A549 (cell line): ENCODE results near the gene ADD1. TPM values are rescaled to one million over a fixed set of nuclear protein-coding genes. Genes with fewer than 3 reads are reported as not detected.

ENCODE experiments used
- ATAC-seq, 2 experiments: fragments of 200-7000 bp in 1 of 2; fragments of >200 bp in 1 of 2; cut with Nextera tagmentation in 1 of 2; cut with Tn5 transposase in 1 of 2; 3 replicates each; pipeline versions ENCODE4 v1.8.0 to v1.9.1; 2018 to 2020; ENCODE audit warnings: mild to moderate bottlenecking in 1 of 2, moderate library complexity in 1 of 2
- CTCF ChIA-PET: fragments of 300-600 bp; sonication (Branson Sonifier 250); formaldehyde crosslinking; extraction: SDS; loops from one replicate; lab custom pipeline; 2021; ENCODE audit warnings: antibody characterized with exemption, inconsistent platforms; lab: Yijun Ruan, JAX
- POLR2A ChIA-PET: fragments of 350-600 bp; formaldehyde crosslinking; extraction: SDS; loops from one replicate; lab custom pipeline; 2021; ENCODE audit warnings: antibody characterized with exemption, inconsistent platforms; lab: Yijun Ruan, JAX
- DNase-seq, 2 experiments: peaks; one replicate each; pipeline versions ENCODE4 v3.0.0 to v3.0.0-alpha.2; 2011 to 2016; ENCODE audit warnings: low read depth in 1 of 2, low spot score in 1 of 2
- FAIRE-seq: peaks from 2 replicates; lab custom pipeline; 2011; peaks lifted over from hg19 to GRCh38; lab: Jason Lieb, UNC
- H3K27ac ChIP-seq, 2 experiments: fragments of >200 bp; sonication (Bioruptor Twin); formaldehyde crosslinking; 3 replicates each; pipeline ENCODE4 v1.5.1; 2016 to 2017
- H3K4me1 ChIP-seq: fragments of >200 bp; sonication (Bioruptor Twin); formaldehyde crosslinking; 3 replicates; pipeline ENCODE4 v1.6.1; 2016
- H3K4me2 ChIP-seq: fragments of >200 bp; sonication (Bioruptor Twin); formaldehyde crosslinking; 3 replicates; pipeline ENCODE4 v1.6.1; 2016
- H3K4me3 ChIP-seq: fragments of >200 bp; sonication (Bioruptor Twin); formaldehyde crosslinking; 3 replicates; pipeline ENCODE4 v1.5.1; 2016
- H3K9me3 ChIP-seq: fragments of >200 bp; sonication (Bioruptor Twin); formaldehyde crosslinking; 3 replicates; pipeline ENCODE4 v1.6.1; 2016
- BHLHE40 ChIP-seq: IDR thresholded peaks from 2 replicates; pipeline ENCODE4 v1.6.1; 2012; ENCODE audit warnings: low read depth, low read length, inconsistent platforms
- CHD2 ChIP-seq: fragments of 150-350 bp; IDR thresholded peaks from 2 replicates; pipeline ENCODE4 v1.6.1; 2014; ENCODE audit warnings: low read length; ENCODE audit not compliant: partially characterized antibody
- HDAC2 ChIP-seq: fragments of 200-600 bp; sonication (generic); IDR thresholded peaks from 2 replicates; pipeline ENCODE4 v1.6.1; 2016
- HEYL ChIP-seq: fragments of 250-450 bp; sonication (Bioruptor Pico); IDR thresholded peaks from 2 replicates; pipeline ENCODE4 v1.8.0; 2021; ENCODE audit warnings: mild to moderate bottlenecking, moderate library complexity
- HOXB13 ChIP-seq: fragments of 250-450 bp; sonication (Bioruptor Pico); IDR thresholded peaks from 2 replicates; pipeline ENCODE4 v1.5.0; 2020; ENCODE audit warnings: low read depth, mild to moderate bottlenecking, moderate library complexity
- JUN ChIP-seq, 2 experiments: fragments of >200 bp; sonication (Bioruptor Twin); formaldehyde crosslinking; IDR thresholded peaks; 2 replicates in 1 of 2; 3 replicates in 1 of 2; pipeline ENCODE4 v1.6.1; 2016 to 2017
- MAFK ChIP-seq: fragments of 450-650 bp; IDR thresholded peaks from 2 replicates; pipeline ENCODE4 v1.6.1; 2014; ENCODE audit not compliant: partially characterized antibody
- MAZ ChIP-seq: fragments of 150-350 bp; IDR thresholded peaks from 2 replicates; pipeline ENCODE4 v1.6.1; 2014; ENCODE audit warnings: antibody characterized with exemption, low read depth, low read length, borderline replicate concordance
- NPAS2 ChIP-seq: fragments of 250-450 bp; sonication (Bioruptor Pico); IDR thresholded peaks from 2 replicates; pipeline ENCODE4 v1.8.0; 2022; ENCODE audit warnings: mild to moderate bottlenecking, moderate library complexity, borderline replicate concordance
- NR3C1 ChIP-seq: fragments of >200 bp; sonication (Bioruptor Twin); formaldehyde crosslinking; IDR thresholded peaks from 3 replicates; pipeline ENCODE4 v1.6.1; 2017
- PHF8 ChIP-seq: fragments of 200-600 bp; sonication (generic); IDR thresholded peaks from 2 replicates; pipeline ENCODE4 v1.6.1; 2016; ENCODE audit warnings: low read depth, mild to moderate bottlenecking, antibody characterized with exemption, moderate library complexity, borderline replicate concordance
- POLR2A ChIP-seq: IDR thresholded peaks from 2 replicates; pipeline ENCODE4 v1.6.1; 2012; ENCODE audit warnings: mild to moderate bottlenecking, low read length
- RARB ChIP-seq: fragments of 250-450 bp; sonication (Bioruptor Pico); IDR thresholded peaks from 2 replicates; pipeline ENCODE4 v1.8.0; 2021; ENCODE audit warnings: mild to moderate bottlenecking, moderate library complexity
- RNF2 ChIP-seq: fragments of 200-600 bp; sonication (generic); IDR thresholded peaks from 2 replicates; pipeline ENCODE4 v1.6.1; 2016; ENCODE audit warnings: low read depth, mild to moderate bottlenecking, antibody characterized with exemption, moderate library complexity, borderline replicate concordance
- ZSCAN20 ChIP-seq: fragments of 250-450 bp; sonication (Bioruptor Pico); IDR thresholded peaks from 2 replicates; pipeline ENCODE4 v1.8.0; 2022; ENCODE audit warnings: mild to moderate bottlenecking, moderate library complexity
- WGBS: methylation state at CpG from one replicate; pipeline ENCODE4 v1.1.6; 2017; ENCODE audit errors: missing lambda C conversion rate; 5-methylcytosine and 5-hydroxymethylcytosine counted together
- polyA minus RNA-seq: library from RNA; depleted of rRNA, polyadenylated mRNA; stranded (reverse); fragments of >200 nt; gene quantifications from 2 replicates; pipeline ENCODE4 v1.2.3, GENCODE V29; 2011; rRNA and poly(A)+ RNA removed
- polyA plus RNA-seq, 4 experiments: library from polyadenylated mRNA; depleted of rRNA in 3 of 4; stranded (reverse); fragments of >200 nt; fragmentation: RNase III in 1 of 4; extraction: RNeasy Plus Mini Kit Qiagen cat#74134 plus additional on column Dnase treatment in 1 of 4; gene quantifications; 2 replicates in 3 of 4; 3 replicates in 1 of 4; pipeline ENCODE4 v1.2.3, GENCODE V29; 2011 to 2017
- TF ChIP-seq, protein P1 (sequence below): fragments of >200 bp; sonication (Bioruptor Twin); formaldehyde crosslinking; IDR thresholded peaks from 3 replicates; pipeline ENCODE4 v1.6.1; 2016
- TF ChIP-seq, protein P2 (sequence below): IDR thresholded peaks from 2 replicates; pipeline ENCODE4 v1.6.1; 2012
- TF ChIP-seq, protein P3 (sequence below): fragments of 250-450 bp; sonication (Bioruptor Pico); IDR thresholded peaks from 2 replicates; pipeline ENCODE4 v1.5.0; 2021; ENCODE audit warnings: mild to moderate bottlenecking, moderate library complexity, borderline replicate concordance
- TF ChIP-seq, protein P4 (sequence below): fragments of >200 bp; sonication (Bioruptor Twin); formaldehyde crosslinking; IDR thresholded peaks from 3 replicates; pipeline ENCODE4 v1.5.1; 2016

The ADD1 gene, protein sequence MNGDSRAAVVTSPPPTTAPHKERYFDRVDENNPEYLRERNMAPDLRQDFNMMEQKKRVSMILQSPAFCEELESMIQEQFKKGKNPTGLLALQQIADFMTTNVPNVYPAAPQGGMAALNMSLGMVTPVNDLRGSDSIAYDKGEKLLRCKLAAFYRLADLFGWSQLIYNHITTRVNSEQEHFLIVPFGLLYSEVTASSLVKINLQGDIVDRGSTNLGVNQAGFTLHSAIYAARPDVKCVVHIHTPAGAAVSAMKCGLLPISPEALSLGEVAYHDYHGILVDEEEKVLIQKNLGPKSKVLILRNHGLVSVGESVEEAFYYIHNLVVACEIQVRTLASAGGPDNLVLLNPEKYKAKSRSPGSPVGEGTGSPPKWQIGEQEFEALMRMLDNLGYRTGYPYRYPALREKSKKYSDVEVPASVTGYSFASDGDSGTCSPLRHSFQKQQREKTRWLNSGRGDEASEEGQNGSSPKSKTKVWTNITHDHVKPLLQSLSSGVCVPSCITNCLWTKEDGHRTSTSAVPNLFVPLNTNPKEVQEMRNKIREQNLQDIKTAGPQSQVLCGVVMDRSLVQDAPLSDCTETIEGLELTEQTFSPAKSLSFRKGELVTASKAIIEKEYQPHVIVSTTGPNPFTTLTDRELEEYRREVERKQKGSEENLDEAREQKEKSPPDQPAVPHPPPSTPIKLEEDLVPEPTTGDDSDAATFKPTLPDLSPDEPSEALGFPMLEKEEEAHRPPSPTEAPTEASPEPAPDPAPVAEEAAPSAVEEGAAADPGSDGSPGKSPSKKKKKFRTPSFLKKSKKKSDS
- polyA plus RNA-seq (2011; rRNA removed) (59.7 and 78.6 TPM in 2 replicates), polyA plus RNA-seq (2017; fragmentation: RNase III; extraction: RNeasy Plus Mini Kit Qiagen cat#74134 plus additional on column Dnase treatment) (60.3 to 69.5 TPM (median 62.9 TPM) in 3 replicates), polyA minus RNA-seq (41.2 and 51.2 TPM in 2 replicates)
- 83.5 and 88.0 TPM in 2 replicates for polyA plus RNA-seq (2012; cell fraction: cytosol; rRNA removed)
- 176 and 217 TPM in 2 replicates for polyA plus RNA-seq (2012; cell fraction: nucleus; rRNA removed)

DNA sequence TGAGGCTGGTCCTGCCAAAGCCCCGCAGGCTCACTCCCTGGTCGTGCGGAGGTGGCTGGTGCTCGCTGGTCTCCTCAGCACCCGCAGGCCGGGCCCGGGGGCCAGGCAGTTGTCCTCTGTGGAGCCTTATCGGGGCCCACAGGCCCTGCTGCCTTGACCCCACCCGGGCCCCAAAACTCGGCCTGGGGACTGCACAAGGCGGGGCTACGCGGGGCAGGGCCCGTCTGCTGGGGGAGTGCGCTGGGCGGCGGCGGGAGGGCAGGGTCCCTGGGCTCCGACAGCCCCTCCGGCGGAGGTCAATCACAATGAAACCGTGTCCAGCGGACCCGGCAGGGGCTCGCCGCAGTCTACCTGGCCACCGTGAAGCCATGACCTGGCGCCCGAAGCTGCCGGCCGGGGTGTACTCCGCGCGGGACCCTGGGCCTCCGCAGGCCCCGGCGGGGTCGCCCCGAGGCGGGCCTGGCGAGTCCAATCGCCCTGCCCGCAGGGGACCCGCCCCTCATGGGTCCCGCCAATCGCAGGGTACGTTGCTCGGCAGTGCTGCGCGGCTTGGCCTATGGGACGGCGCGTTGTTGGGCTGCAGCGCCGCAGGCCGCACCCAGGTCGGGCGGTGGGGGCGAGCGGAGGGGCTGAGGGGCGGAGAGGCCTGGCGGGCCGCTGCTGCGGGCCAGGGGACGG, at the start of gene ADD1:
ADD1 (plus strand) TSS at position 582 of the 678 bp plus-strand sequence. CDS start 32,072 bp downstream, outside the sequence.
- H3K4me2 ChIP-seq, result peak within 1 kb of the TSS; percentile 97
- peaks cover 15% of the 10 kb centered on the region; the same call in 2 of the 3 replicates for H3K4me1 ChIP-seq
- CTCF ChIA-PET, result no interaction called here
- peak within 1 kb of the TSS; percentile 89 for H3K4me3 ChIP-seq
- H3K27ac ChIP-seq, result peak within 1 kb of the TSS; percentile 93 to 99
- POLR2A ChIA-PET, result interaction anchor here (1.3 kb wide), 1 partner anchor 47 kb away, joined by 4 read pairs; no protein-coding TSS in a partner anchor
- no peak for TF ChIP-seq CHD2
- no peak for TF ChIP-seq ZSCAN20 (CRISPR knock-in tag)
- peak; percentile 84 for TF ChIP-seq PHF8
- TF ChIP-seq, protein P1, sequence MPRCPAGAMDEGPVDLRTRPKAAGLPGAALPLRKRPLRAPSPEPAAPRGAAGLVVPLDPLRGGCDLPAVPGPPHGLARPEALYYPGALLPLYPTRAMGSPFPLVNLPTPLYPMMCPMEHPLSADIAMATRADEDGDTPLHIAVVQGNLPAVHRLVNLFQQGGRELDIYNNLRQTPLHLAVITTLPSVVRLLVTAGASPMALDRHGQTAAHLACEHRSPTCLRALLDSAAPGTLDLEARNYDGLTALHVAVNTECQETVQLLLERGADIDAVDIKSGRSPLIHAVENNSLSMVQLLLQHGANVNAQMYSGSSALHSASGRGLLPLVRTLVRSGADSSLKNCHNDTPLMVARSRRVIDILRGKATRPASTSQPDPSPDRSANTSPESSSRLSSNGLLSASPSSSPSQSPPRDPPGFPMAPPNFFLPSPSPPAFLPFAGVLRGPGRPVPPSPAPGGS, result 0 out of 3 replicates have a peak, but pooled peaks have one; percentile 49
- TF ChIP-seq JUN (IDR thresholded peaks at IDR 0.05), result peak in 1 of 2 experiments; percentile 65; a peak in 2 of 5 replicates
- TF ChIP-seq POLR2A, result peak; percentile 67
- FAIRE-seq (no peak), DNase-seq (peak; percentile 89 to 90), ATAC-seq (peak; percentile 98 to 99)
- WGBS, result no CpG with 5 or more reads among the region's 65 CpGs
- H3K9me3 ChIP-seq, result no peaks in the 10 kb centered on the region

DNA sequence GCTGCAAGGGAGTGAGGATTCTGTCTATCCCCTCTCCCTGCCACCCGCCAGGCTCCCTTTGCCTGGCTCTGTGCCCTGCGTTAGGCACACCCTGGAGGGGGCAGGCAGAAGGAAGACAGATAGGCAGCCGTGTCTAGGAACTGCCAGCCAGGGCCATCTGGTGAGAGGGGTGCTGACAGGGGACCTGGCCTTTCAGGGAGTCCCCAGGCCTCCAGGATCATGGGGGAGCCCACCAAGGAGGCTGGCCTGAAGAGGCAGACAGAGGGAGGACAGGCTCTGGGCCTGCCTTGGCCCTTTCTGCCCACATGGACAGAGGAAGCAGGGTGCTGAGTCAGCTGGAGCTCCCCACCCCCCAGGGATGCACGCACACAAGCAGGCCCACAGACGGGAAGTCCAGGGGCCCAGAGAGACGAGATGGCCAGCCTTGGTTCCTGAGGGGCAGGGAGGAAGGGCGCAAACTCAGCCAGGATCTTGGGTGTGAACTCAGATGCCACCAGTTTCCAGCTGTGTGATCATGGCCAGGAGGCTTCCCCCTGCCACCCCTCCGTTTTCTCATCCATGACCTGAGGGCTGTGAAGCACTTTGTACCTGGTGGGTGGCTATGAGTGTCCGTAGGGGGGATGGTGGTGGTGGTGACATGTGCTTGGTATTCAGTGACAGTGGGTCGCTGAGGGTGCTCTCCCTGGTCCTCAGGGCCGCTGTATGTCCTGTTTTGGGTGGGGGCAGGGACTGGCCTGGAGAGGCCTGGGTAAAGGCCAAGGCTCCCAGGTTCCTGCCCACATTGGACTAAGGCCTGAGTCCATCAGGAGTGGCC, 49.0 kb upstream of the ADD1 start:
- peak overlapping the region; percentile 100 for H3K4me2 ChIP-seq
- WGBS, result 18% methylated on average over 9 of the region's 11 CpGs
- H3K4me3 ChIP-seq, result no peak overlapping the region; the same call in 2 of the 3 replicates
- H3K9me3 ChIP-seq, result no peaks in the 10 kb centered on the region
- TF ChIP-seq MAFK (peak; percentile 90), HDAC2 (no peak)
- TF ChIP-seq, protein P2, sequence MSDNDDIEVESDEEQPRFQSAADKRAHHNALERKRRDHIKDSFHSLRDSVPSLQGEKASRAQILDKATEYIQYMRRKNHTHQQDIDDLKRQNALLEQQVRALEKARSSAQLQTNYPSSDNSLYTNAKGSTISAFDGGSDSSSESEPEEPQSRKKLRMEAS, result peak; percentile 58; the same call in 1 of the 2 replicates
- ATAC-seq, result peak; percentile 2 to 27; a peak in 3 of 6 replicates
- peaks cover 54% of the 10 kb centered on the region for H3K4me1 ChIP-seq
- DNase-seq, result peak in 1 of 2 experiments; percentile 44
- H3K27ac ChIP-seq, result peak overlapping the region; percentile 86 to 88
- ChIA-PET CTCF (interaction anchor here (1.0 to 1.8 kb wide), 2 partner anchors 31 to 33 kb away, joined by 5 to 6 read pairs; no protein-coding TSS in a partner anchor), POLR2A (no interaction called here)
- no peak for FAIRE-seq

DNA sequence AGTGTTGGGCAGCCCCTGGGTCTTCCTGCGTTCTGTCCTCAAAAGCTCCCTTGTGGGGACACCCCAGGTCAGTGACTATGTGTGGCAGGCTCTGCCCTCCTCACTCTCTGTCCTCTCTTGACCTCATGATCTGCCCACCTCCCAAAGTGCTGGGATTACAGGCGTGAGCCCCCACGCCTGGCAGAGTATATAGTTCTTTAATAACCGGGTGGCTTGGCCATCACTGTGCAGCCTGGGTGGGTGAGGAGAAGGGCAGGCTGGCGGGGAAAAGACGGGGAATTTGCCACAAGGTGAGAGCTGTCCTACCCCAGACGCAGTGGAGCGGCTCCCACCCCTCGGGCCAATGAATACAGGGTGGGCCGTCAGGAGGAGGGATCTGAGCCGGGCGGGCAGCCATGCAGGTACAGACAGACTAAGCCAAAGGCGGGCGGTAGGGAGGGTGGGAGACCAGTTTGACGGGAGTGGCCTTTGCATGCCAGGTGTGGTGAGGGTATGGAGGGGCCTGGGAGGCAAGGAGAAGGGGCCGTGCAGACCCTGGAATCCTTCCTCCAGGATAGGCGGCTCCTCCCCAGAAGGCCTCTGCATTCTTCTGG, 48.2 kb upstream of the ADD1 start:
- peak overlapping the region; percentile 86 to 88 for H3K27ac ChIP-seq
- H3K9me3 ChIP-seq, result no peaks in the 10 kb centered on the region
- DNase-seq, result no peak
- POLR2A ChIA-PET, result no interaction called here
- WGBS, result 91% methylated on average over 17 of the region's 17 CpGs
- peaks cover 61% of the 10 kb centered on the region for H3K4me1 ChIP-seq
- H3K4me3 ChIP-seq, result no peak overlapping the region
- FAIRE-seq, result no peak
- no peak for ATAC-seq
- peak overlapping the region; percentile 100 for H3K4me2 ChIP-seq
- TF ChIP-seq, protein P3, sequence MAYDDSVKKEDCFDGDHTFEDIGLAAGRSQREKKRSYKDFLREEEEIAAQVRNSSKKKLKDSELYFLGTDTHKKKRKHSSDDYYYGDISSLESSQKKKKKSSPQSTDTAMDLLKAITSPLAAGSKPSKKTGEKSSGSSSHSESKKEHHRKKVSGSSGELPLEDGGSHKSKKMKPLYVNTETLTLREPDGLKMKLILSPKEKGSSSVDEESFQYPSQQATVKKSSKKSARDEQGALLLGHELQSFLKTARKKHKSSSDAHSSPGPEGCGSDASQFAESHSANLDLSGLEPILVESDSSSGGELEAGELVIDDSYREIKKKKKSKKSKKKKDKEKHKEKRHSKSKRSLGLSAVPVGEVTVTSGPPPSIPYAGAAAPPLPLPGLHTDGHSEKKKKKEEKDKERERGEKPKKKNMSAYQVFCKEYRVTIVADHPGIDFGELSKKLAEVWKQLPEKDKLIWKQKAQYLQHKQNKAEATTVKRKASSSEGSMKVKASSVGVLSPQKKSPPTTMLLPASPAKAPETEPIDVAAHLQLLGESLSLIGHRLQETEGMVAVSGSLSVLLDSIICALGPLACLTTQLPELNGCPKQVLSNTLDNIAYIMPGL, result no peak
- no peak for TF ChIP-seq MAZ
- TF ChIP-seq, protein P4, sequence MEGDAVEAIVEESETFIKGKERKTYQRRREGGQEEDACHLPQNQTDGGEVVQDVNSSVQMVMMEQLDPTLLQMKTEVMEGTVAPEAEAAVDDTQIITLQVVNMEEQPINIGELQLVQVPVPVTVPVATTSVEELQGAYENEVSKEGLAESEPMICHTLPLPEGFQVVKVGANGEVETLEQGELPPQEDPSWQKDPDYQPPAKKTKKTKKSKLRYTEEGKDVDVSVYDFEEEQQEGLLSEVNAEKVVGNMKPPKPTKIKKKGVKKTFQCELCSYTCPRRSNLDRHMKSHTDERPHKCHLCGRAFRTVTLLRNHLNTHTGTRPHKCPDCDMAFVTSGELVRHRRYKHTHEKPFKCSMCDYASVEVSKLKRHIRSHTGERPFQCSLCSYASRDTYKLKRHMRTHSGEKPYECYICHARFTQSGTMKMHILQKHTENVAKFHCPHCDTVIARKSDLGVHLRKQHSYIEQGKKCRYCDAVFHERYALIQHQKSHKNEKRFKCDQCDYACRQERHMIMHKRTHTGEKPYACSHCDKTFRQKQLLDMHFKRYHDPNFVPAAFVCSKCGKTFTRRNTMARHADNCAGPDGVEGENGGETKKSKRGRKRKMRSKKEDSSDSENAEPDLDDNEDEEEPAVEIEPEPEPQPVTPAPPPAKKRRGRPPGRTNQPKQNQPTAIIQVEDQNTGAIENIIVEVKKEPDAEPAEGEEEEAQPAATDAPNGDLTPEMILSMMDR, result no peak
- TF ChIP-seq BHLHE40, result no peak
- TF ChIP-seq RARB (CRISPR knock-in tag), result no peak
- TF ChIP-seq HOXB13 (CRISPR knock-in tag), result no peak
- no peak for TF ChIP-seq HEYL
- TF ChIP-seq NPAS2 (CRISPR knock-in tag), result no peak
- TF ChIP-seq, protein P2, result no peak
- no peak for TF ChIP-seq RNF2
- no peak for TF ChIP-seq NR3C1
- CTCF ChIA-PET, result interaction anchor here (1.0 to 1.8 kb wide), 2 partner anchors 32 to 34 kb away, joined by 5 to 6 read pairs; no protein-coding TSS in a partner anchor
